ENCODE results near the gene SNX33.

Gene SNX33

DNA sequence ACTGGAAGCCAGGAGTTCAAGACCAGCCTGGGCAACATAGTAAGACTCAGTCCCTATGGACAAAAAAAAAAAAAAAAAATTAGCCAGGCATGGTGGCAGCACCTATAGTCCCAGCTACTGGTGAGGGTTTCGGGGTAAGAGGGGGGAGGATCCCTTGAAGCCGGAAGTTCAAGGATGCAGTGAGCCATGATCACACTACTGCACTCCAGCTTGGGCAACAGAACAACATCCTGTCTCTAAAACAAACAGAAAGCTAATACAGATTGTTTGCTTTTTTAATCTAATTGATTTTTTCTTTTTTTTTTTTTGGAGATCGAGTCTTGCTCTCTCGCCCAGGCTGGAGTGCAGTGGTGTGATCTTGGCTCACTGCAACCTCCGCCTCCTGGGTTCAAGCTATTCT is 6.1 kb upstream of the SNX33 start:
- DNase-seq: no peak

DNA sequence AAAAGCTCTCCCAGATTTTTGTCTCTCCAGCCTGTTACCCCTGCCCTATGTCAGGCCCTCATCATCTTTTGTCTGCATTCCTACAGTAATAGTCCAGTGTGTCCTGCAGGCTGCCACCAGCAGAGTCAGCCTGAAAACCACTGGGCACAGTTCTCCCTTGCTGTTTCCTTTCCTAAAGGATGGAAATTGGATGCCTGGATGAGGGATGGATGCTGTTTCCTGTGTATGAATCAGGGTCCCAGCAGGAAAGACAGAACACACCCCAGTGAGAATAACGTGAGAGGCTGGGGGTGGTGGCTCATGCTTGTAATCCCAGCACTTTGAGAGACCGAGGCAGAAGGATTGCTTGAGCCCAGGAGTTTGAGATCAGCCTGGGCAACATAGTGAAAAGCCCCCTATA is 3.3 kb upstream of the SNX33 start:
- DNase-seq: no peak

DNA sequence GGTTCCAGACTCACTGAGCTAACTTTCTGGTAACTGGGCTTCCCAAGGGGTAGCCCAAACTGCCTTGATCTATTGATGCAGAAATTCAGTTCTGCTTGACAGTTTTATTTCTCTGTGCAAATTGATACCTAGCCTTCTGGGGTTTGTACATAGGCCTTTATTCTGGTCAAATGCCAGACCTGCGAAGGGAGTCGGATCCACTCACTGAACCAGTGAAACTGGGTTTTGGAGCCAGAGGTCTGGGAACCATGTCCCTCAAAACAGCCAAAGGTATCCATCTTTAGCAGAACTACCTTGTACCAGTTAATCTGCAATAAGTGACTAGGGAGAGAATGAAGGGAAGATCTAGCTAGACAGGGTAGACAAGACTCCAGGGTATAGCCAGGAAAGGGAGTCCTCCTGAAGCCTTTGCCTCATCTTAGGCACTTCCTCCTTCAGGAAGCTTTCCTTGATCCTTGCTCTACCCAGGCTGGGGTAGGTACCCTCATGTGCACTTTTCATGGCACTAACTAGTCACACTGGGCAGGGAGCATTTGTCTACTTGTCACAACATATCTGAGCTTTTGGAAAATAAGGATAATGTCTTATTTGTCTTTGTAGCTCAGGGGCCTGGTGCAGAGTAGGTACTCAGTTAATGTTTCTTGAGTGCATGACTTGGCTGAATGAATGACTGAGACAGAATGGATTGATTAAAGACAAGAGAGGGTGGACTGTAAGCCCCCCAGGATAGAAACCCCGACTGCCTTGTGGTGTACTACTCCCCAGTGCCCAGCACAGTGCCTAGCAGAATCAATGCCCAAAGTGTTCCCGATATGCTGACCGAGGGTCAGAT is 1.4 kb upstream of the SNX33 start:
- no peak for DNase-seq

DNA sequence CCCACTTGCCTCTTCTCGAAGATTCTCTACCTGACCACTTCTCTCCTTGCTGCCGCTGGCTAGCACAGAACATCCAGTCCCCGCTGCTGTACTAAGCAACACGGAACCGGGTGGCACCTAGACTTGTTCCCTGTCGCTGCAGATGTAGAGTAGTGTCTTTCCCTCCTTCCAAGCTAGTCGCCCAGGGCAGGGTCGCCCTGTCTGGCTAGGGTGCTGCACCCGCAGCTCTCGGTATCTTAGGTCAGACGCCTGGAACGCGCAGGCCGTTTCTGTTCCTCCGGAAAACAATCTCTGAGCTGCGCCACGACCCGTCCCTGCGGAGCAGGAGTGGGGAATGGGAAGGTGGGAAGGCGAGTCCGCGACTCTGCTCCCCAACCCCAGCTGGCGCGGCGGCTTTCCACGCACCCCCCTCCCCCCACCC is 758 bp upstream of the SNX33 start:
- DNase-seq: peak; percentile 34

DNA sequence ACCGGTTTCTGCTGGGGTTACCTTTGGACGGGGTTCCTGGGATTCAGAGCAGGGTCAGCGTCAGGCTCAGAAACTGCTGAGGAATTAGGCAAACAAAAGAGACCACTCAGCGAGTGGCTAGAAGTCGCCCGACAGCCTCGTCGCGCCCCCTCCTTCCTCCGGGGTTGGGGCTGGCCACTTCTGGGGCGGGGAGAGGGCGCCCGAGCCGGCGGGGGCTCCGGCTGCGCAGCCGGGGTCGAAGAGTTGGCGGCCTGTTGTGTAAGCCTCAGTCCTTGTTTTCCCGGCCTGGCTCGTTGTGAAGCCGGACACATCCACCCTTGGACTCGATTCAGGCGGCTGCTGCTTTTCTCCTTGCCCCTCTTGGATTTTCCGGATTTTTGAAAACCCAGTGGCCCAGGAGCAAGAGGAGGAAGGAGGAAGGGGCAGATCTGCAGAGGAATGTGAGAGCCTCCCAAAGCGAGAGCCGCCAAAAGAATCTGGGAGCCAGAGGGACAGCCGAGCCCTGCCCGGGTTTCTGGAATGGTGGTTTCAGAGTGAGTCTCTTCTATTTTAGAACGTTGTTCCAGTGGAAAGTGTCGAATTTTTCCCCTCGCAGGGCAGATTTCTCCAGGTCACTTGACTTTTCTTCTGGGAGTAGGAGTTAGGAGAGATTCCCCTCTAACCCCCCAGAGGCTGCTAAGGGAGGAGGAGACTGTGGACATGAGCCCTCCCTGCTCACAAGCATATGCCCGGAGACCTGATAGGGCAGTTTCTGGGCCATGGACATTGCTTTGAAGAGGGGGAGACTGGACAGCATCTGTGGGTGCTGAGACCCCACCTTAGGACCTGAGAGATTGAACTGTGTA is 666 bp downstream of the SNX33 start:
- DNase-seq: peak; percentile 29

DNA sequence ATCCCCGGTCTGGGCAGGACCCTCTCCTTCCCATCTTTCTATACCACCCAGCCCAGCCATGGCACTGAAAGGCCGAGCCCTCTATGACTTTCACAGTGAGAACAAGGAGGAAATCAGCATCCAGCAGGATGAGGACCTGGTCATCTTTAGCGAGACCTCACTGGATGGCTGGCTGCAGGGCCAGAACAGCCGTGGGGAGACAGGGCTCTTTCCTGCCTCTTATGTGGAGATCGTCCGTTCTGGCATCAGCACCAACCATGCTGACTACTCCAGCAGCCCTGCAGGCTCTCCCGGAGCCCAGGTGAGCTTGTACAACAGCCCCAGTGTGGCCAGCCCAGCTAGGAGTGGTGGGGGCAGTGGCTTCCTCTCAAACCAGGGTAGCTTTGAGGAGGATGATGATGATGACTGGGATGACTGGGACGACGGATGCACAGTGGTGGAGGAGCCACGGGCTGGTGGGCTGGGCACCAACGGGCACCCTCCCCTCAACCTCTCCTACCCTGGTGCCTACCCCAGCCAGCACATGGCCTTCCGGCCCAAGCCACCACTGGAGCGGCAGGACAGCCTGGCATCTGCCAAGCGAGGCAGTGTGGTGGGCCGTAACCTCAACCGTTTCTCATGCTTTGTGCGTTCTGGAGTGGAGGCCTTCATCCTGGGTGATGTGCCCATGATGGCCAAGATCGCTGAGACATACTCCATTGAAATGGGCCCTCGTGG is 1.5 kb downstream of the SNX33 start:
- DNase-seq: no peak

DNA sequence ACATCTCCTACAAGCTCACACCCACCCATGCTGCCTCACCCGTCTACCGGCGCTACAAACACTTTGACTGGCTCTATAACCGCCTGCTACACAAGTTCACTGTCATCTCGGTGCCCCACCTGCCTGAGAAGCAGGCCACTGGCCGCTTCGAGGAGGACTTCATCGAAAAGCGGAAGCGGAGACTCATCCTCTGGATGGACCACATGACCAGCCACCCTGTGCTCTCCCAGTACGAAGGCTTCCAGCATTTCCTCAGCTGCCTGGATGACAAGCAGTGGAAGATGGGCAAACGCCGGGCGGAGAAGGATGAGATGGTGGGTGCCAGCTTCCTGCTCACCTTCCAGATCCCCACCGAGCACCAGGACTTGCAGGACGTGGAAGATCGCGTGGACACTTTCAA is 2.1 kb downstream of the SNX33 start:
- no peak for DNase-seq

DNA sequence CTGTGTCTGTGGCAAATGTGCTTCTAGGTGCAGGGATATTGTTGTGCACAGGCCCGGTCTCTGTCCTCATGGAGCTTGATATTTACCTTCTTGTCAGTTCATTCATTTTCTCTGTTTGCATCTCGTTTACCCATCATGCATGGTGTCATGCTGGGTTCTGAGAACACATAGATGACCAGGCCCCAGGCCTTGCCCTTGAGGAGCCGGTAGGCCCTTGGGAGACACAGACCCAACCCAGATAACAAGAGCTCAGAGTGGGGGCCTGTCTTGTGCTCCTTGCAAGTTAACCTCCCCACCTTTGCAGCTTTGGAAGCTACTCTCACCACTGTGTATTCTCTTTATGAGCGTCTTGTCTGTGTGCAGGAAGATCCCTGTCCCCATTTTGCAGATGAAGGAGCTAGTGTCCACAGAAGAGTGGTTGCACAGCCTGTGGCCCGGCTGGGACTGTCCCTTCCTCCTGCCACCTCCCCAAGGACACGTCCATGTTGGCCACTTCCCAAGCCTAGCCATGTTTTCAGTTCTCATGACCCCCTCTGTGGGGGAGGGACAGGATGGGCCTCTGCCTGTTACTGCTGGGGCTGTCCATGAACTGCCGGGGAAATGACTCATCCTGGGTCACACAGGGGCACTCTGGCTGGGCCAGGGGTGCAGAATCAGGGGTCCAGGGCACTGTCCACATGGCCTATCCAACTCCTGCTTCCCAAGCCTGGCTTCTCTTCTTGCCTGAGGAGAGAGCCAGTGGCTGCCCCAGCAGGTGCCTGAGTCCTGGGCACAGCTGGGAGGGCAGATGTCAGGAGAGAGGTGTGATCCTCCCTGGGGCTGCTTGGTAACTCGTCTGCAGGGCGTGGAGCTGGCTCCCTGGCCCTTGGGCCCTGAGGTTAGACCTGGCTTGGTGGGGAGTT is 3.4 kb downstream of the SNX33 start:
- DNase-seq: no peak

DNA sequence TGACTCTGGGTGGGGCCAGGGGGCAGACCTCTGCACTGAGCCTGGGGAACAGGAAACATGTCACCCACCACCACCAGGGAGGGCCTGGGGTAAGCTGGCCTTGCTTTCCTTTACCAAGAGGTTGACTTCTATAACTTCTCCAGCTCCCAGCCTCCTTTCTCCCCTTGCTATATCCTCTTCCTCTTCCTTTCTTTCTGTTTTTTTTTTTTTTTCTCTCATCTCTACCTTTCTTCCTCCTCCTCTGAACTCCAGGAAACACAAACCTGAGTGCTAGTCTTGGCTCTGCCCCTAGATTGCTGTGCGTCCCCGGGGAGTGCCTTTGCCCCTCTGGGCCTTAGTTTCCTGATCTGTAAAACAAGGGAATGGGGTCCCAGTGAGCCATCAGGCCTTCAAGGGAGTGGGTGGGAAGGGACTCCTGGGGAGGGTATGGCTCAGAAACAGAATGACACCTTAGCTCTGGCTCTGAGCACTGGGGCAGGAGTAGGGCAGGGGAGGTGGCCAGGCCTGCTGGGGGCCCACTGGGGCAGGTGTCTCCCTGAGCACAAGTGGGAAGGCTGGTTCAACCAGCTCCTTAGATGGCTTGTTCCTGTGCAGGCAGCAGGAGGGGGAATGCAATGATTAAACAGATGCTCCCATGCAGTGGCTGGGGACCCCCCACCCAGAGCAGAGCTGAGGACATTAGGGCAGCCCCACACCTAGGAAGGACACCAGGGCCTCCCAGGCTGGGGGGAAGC is 4.3 kb downstream of the SNX33 start:
- DNase-seq: no peak

DNA sequence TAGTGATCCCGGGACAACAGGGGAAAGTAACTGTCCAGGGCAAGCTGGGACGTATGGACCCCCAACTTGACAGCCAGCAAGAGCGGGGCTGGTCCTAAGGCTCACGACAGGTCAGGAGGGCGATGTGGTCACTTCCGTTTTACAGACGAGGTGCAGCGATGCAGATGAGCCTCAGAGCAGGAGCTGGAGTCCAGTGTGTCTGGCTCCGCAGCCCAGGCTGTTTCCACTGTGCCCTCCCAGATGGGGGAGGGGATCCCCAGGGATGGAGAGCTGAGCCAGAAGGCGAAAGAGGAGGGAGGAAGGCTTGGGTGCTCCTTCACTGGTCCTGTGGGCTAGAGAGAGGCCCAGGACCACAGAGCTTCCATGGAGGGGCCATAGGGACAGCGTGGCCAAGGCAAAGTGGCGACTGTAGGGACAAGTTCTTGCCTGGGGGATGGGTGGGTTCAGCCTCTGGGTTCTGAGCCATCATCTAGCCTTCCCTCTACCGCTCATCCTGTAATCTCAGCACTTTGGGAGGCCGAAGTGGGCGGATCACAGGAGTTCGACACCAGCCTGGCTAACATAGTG is 5.7 kb downstream of the SNX33 start:
- no peak for DNase-seq

DNA sequence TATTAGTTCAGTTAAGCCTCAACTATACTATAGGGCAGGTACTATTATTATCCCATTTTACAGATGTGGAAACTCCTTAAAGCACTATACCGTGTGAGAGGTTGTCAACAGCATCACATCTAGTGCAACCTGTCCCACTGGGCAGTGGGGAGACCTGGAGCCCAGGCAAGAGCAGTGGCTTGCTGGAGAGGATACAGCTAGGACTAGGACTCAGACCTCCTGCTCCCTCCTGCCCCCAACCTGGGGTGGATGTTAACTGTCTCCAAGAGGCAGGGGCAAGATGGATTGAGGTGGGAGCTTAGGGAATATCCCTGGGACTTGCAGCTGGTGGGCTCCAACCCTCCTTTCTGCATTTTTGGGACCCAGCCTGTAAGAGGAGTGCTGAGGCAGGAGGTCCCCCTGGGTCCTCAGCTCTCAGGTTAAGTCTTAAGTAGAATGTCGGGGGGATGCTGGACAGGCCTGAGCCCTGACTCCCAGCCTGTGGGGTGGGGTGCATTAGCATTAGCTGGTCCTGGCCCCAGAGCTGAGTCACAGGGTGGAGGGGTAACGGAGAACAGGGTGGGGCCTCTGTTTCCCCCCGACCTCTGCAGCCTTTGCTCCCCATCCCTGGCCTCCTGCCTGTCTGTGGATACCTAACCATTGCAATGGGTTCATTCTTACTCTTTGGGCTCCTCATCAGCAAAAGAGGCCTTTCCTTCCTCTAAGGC is 6.6 kb downstream of the SNX33 start:
- DNase-seq: no peak

DNA sequence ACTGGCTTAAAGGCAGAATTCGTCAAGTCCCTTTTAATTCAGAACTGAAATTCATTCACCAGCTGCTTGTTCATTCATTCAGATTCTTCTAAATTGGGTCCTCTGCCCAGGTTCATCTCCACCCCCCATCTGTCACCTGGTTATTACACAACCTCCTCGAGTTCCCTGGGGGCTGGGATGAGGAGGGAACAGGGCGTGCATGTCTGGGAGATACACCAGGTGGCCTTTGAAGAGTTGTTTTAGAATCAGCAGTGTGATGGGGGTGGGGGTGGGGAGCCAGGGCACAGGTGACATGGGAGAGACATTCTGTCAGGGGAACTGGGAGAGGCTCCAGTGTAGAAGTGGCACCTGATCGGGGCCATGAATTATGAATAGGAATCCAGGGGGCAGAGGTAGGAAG is 8.2 kb downstream of the SNX33 start:
- no peak for DNase-seq

DNA sequence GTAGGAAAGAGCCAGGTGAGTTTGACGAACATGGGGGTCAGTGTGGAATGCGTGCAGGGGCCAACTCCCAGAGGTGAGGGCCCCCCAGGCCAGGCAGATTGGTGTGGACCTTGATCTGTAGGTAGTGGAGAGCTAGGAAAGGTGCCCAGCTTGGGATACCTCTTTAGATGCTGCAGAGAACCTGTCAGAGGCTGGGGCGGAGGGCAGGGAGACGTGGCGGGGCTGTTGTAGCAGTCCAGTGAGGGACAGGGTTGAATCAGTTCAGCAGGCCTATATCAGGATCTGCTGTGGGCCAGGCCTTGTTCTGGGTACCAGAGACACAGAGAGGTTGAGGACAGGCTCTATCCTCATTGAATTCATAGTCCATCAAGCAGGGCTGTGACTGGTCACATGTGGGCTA is 8.6 kb downstream of the SNX33 start:
- no peak for DNase-seq

DNA sequence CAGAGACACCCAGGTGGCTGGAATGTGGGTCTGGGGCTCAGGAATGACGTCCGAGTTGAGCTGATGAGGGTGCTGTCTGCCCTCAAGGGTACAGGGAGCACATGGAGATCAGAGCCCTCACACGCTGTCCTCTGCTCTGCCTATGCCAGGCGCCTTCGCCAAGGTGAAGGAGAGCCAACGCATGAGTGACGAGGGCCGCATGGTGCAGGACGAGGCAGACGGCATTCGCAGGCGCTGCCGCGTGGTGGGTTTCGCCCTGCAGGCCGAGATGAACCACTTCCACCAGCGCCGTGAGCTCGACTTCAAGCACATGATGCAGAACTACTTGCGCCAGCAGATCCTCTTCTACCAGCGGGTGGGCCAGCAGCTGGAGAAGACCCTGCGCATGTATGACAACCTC is 9.1 kb downstream of the SNX33 start:
- no peak for DNase-seq

DNA sequence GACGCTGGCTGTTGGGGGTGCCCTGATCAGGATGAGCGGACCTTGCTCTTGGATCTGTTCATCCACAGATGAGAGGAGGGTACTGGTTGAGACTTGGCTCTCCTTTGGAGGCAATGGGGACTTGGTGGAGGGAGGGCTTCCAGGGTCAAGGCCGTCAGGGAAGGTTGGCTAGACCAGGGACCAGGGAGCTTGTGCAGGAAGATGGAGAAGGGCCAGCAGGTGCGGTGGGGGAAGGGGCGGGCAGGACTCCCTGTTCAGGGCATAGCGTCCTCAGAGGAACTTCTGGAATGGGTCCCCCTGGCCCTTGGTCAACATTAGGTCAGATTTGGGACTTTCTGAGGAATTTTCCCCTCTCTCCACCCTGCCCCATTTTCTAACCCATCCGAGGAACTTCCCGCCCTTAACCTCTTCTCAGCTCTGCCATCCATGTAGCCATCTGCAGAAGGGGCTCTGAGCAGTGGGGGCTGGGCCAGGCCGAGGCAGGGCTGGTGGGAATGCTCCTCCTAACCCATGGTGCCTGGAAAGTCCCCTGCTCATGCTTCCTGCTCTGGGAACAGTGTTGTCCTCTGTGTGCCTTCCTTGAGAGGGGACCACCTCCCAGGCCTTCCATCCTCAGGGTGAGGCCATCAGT is 11.5 kb downstream of the SNX33 start:
- no peak for DNase-seq

DNA sequence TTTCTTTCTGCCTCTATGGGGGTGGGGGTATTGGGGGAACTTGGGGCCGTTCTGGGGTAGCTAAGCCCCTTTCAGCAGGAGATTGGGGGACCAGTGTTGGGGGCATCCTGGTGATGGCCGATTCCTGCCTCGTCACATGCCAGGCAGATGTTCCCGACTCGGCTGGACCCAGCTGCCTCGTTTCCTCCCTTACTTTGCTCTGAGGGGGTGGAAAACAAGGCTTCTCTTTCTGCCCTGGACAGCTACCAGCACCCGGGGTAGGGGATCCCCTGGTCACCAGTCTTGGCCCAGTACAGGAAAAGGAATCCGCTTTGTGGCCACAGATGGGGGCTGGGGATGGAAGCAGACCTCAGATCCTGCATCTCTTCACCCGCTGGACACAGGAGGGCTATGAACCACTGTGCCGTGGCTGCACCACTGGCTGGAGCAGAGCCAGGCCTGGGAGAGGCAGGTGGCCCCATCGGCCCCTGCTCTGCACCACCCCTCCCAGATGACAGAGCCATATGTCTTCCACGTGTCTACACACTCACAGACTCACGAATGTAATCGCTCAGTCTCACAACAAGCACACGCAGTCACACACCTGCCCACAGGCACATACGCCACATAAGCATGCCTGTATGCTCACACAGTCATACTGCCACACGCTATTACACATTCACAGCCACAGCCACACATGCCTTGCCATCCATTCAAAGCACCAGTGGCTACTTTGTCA is 12.4 kb downstream of the SNX33 start:
- no peak for DNase-seq

DNA sequence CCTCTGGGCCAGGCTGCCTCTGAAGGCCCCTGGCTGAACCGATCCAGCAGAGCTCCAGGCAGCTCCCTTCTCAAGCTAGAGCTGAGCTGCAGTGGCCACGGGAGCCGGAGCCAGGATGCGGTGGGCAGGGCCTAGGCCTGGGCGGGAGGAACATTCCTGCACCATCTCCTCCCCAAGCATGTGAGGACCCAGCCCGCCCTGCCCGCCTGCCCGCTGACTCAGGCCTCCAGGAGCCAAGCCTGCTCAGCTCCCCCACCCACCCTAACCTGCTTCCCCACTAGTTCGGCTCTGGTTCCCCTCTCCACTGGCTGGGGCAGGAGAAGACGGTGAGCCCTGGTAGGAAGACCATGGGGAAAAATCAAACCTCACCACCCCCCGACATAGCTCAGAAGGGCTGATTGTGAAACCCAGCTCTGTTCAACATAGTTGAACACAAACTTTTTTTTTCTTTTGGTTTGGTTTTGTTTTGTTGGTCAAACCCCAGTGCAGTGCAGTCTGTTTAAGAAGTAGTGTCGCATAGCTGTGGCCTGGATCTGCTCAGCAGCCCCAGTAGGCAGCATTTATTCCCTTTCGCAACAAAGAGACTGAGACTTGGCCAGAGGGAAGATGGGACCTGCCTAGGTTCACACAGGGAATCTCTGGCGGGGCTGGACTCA is 13.5 kb downstream of the SNX33 start:
- DNase-seq: no peak

DNA sequence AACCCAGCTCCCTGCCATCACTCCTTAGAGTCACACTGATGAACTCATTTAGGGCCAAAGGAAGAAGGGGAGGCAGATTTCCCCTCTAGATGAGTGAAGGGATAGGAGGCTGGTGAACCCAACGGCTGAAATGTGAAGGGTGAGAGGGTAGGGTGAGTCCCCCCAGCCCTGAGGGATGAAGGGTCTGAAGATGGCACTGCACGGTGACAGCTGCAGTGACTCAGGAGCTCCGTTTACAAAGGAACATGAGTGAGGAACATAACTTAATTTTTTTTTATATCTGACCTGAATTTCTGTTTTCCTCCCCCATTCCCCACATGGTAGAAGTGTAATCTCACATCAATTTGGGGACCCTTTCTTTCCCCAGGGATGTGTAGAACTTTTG is 14.0 kb downstream of the SNX33 start:
- DNase-seq: no peak

All from stimulated activated CD4-positive, alpha-beta T cell treated with anti-CD3 and anti-CD28 coated beads, Interleukin-15, amount 100 ng/mL, for 24 hours (primary cell).